Coronary artery (tissue), 2 donors: ENCODE data around the gene ATXN2L.
A peak's percentile ranks its signal among the peaks of the same experiment; 100 is the strongest.

ENCODE experiments used
- DNase-seq: peaks from one replicate; pipeline ENCODE4 v3.0.0-alpha.2; 2017; ENCODE audit warnings: low spot score
- H3K27ac ChIP-seq, 2 donors: fragments of 200-600 bp; sonication (generic); one replicate each; pipeline ENCODE4 v1.5.1; 2016 to 2019
- H3K4me3 ChIP-seq: fragments of 200-600 bp; sonication (generic); 2 replicates; pipeline ENCODE4 v1.5.1; 2016; ENCODE audit warnings: mild to moderate bottlenecking, moderate library complexity
- TF ChIP-seq, protein P1 (sequence below): fragments of 200-600 bp; sonication (generic); IDR thresholded peaks from one replicate; pipeline ENCODE4 v1.5.1; 2019; ENCODE audit warnings: antibody characterized with exemption

ATXN2L gene

DNA sequence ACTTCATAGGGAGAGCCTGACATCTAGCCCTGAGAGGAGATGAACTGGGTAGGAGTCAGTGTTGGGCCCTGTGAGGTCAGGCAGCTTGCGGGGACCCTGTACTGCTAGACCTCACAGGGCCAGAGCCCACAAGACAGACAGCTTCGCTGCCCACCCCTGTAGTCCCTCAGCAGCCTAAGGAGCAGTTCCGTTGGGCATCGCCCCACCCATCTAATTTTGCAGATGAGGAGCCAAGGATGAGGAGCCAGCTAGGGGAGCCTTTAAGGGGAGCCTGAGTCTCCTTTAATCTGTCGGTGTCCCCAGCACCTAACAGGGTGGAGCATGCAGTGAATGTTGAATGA is 24.1 kb downstream of the ATXN2L start:
- DNase-seq: no peak
- Histone ChIP-seq H3K4me3 (peak overlapping the region; percentile 90), H3K27ac (peak overlapping the region; percentile 86 to 93)
- TF ChIP-seq, protein P1, sequence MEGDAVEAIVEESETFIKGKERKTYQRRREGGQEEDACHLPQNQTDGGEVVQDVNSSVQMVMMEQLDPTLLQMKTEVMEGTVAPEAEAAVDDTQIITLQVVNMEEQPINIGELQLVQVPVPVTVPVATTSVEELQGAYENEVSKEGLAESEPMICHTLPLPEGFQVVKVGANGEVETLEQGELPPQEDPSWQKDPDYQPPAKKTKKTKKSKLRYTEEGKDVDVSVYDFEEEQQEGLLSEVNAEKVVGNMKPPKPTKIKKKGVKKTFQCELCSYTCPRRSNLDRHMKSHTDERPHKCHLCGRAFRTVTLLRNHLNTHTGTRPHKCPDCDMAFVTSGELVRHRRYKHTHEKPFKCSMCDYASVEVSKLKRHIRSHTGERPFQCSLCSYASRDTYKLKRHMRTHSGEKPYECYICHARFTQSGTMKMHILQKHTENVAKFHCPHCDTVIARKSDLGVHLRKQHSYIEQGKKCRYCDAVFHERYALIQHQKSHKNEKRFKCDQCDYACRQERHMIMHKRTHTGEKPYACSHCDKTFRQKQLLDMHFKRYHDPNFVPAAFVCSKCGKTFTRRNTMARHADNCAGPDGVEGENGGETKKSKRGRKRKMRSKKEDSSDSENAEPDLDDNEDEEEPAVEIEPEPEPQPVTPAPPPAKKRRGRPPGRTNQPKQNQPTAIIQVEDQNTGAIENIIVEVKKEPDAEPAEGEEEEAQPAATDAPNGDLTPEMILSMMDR: no peak

DNA sequence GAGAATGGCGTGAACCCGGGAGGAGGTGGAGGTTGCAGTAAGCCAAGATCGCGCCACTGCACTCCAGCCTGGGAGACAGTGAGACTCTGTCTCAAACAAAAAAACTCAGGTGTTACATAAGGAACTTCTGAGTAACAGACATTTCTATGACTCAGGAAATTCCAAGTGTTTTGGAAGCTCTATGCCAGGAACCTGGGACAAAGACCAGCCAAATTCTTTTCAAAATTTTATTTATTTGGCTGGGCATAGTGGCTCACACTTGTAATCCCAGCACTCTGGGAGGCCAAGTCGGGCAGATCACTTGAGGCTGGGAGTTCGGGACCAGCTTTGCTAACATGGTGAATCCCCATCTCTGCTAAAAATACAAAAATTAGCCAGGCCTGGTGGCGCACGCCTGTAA is 35.6 kb downstream of the ATXN2L start:
- TF ChIP-seq, protein P1: no peak
- DNase-seq: no peak
- Histone ChIP-seq H3K4me3 (no peak overlapping the region), H3K27ac (no peak overlapping the region)

DNA sequence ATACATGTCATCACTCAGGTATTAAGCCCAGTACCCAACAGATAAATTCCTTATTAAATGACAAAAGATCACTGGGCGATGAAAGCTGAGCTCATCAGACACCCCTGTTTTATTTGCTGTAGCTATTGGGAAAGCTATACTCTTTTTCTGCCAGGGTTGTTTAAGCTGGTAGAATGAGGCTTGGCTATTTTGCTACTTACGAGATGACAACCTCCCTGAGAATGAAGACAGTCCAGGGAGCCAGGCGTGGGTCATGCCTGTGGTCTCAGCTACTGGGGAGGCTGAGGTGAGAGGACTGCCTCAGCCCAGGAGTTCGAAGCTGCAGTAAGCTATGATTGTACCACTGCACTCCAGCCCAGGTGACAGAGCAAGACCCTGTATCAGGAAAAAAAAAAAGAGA is 36.5 kb downstream of the ATXN2L start:
- no peak overlapping the region for H3K27ac ChIP-seq
- no peak overlapping the region for H3K4me3 ChIP-seq
- DNase-seq: no peak
- TF ChIP-seq, protein P1: no peak

DNA sequence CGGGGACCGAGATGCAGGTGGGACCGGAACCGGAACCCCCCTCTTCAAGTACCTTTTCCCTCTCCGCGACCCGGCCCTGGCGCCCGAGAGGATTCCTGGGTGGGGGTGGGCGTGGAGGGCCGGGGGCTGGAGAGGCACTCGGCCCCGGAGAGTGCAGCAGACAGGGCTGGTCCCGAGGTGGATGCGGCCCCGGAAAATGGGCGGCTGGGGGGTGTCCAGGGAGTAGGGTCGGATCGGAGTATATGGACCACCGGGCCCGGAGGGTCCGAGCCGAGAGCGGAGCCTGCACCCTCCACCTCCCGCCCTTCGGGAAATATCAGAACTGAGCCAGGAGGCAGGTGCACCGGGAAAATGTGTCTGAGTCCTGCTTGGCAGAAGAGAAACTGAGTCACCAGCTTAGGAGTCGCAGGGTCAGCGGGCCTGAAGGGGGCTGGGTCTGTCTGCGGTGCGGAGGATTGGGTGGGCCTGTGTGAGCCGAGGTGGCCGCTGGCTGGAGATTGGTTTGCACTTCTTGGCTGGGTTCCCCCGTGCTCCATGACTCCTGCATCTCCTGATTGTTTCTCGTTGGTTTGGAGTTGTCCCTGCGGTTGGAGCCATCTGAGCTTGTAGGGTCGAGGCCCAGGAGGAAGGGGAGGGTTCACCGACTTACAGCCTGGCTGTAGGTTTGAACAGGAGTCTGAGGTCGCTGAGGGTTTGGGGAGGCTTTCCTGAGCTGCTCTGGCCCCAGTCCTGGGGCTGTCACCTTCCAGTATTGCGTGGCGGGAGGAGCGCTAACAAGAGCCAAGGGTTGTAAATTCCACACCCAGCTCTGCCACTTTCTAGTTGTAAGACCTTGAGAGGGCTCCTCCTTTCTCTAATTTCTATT is 41.4 kb downstream of the ATXN2L start:
- peak overlapping the region; percentile 73 for H3K4me3 ChIP-seq
- DNase-seq: no peak
- TF ChIP-seq, protein P1: no peak
- H3K27ac ChIP-seq: peak overlapping the region; percentile 74 to 92

DNA sequence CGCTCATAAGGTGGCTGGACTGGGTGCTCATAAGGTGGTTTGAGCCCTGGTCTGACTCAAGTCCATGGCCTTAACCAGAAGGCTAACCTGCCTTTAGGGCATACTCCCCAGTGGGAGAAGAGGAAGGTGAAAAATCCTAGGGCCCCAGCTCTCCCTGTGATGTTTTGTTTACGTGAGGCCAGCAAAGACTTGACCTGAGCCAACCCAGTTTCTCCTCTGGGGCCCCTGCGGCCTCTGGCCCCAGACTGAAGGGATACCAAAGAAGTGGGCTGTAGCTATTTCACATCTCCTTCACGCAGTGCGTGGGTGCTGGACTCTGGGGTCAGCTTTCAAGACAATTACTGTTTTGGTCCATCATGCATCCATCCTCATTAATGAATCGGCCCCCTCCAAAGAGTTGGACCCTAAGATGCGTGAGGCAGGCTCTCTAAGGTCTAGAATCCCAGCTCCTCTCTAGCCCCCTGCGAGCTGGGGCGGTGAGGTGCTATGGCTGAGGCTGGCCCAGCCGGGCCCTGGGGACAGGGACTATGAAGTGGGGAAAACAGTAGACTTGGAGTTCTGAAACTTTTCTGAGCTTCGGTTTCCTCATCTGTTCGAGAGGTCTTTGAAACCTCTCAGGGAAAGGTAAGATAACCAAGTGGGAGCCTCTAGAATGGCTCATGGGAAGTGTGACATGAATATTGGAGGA is 42.3 kb downstream of the ATXN2L start:
- no peak overlapping the region for H3K27ac ChIP-seq
- H3K4me3 ChIP-seq: peak overlapping the region; percentile 73
- TF ChIP-seq, protein P1: no peak
- DNase-seq: no peak

DNA sequence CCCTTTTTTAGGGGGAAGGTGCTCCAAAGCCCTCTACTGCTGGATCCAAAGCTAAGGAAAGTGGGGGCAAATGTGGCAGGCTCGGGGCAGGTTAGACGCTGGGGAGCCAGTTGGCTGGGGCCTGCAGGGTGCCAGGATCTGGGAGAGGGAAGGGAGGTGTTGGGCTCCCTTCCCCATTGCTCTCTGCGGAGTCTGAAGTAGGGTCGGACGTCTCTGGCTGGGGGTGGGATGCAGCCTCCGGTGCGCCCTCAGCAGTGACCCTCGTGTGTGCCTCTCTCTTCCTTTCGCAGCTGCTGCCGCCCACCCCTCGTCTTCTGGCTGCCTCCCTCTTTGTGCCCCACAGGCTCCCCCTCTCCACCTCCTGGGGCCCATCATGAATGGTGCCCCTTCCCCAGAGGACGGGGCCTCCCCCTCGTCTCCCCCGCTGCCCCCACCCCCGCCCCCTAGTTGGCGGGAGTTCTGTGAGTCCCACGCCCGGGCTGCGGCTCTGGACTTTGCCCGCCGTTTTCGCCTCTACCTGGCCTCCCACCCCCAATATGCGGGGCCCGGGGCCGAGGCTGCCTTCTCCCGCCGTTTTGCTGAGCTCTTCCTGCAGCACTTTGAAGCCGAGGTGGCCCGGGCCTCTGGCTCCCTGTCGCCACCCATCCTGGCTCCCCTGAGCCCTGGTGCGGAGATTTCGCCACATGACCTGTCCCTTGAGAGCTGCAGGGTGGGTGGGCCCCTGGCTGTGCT is 43.1 kb downstream of the ATXN2L start:
- Histone ChIP-seq H3K4me3 (no peak overlapping the region), H3K27ac (no peak overlapping the region)
- TF ChIP-seq, protein P1: no peak
- no peak for DNase-seq
